AG04449 (cell line): ENCODE measurements around the gene PACRGL.

Experiments used
- CTCF ChIA-PET: fragments of 350-600 bp; formaldehyde crosslinking; extraction: SDS; loops from one replicate; lab custom pipeline; 2021; ENCODE audit warnings: antibody characterized with exemption; lab: Yijun Ruan, JAX
- POLR2A ChIA-PET: fragments of 400-600, 350-600 bp; formaldehyde crosslinking; extraction: SDS; loops from one replicate; lab custom pipeline; 2020; ENCODE audit warnings: antibody characterized with exemption, inconsistent platforms; lab: Yijun Ruan, JAX
- DNase-seq: peaks from one replicate; pipeline ENCODE4 v3.0.0-alpha.2; 2010; ENCODE audit warnings: low read depth, low spot score
- H3K4me3 ChIP-seq: 2 replicates; pipeline ENCODE4 v1.5.1; 2011; ENCODE audit warnings: low read depth, mild to moderate bottlenecking, control low read depth, low read length
- CTCF ChIP-seq: IDR thresholded peaks from one replicate; pipeline ENCODE4 v1.5.1; 2011; ENCODE audit warnings: mild to moderate bottlenecking, moderate library complexity, low read length, control low read depth, inconsistent platforms; ENCODE audit not compliant: insufficient read depth; ENCODE audit errors: missing control alignments

PACRGL gene

GRCh38 chr4:20681271-20681670 lies 19.0 kb upstream of the PACRGL start:
- POLR2A ChIA-PET: no interaction called here
- no peak for DNase-seq
- CTCF ChIA-PET: interaction anchor here (0.7 kb wide), 1 partner anchor 259 kb away, joined by 3 read pairs; no protein-coding TSS in a partner anchor
- no peak overlapping the region for H3K4me3 ChIP-seq
- no peak for TF ChIP-seq CTCF

GRCh38 chr4:20682853-20683252 lies 17.4 kb upstream of the PACRGL start:
- no peak overlapping the region for H3K4me3 ChIP-seq
- TF ChIP-seq CTCF: no peak
- CTCF ChIA-PET: interaction anchor here (0.6 to 3.0 kb wide), 7 partner anchors 8 to 1994 kb away, joined by 3 to 21 read pairs (median 3); no protein-coding TSS in a partner anchor
- DNase-seq: no peak
- POLR2A ChIA-PET: no interaction called here

GRCh38 chr4:20683766-20684165 lies 16.5 kb upstream of the PACRGL start:
- H3K4me3 ChIP-seq: no peak overlapping the region
- ChIA-PET CTCF (interaction anchor here (0.9 to 3.0 kb wide), 7 partner anchors 9 to 1995 kb away, joined by 3 to 21 read pairs (median 6); partner anchors contain the start of gene PACRGL), POLR2A (no interaction called here)
- no peak for DNase-seq
- TF ChIP-seq CTCF: no peak

GRCh38 chr4:20684852-20685763 lies 15.2 kb upstream of the PACRGL start:
- no peak for DNase-seq
- ChIA-PET POLR2A (no interaction called here), CTCF (interaction anchor here (0.6 to 3.0 kb wide), 29 partner anchors 8 to 1991 kb away, joined by 3 to 21 read pairs (median 4); partner anchors contain the start of genes PACRGL and SLIT2)
- peak; percentile 22 for TF ChIP-seq CTCF
- H3K4me3 ChIP-seq: no peak overlapping the region

- ChIA-PET CTCF (interaction anchor here (1.0 to 1.4 kb wide), 8 partner anchors 8 to 1464 kb away, joined by 3 to 5 read pairs (median 4); no protein-coding TSS in a partner anchor), POLR2A (interaction anchor here (0.6 to 0.9 kb wide), 3 partner anchors 12 to 294 kb away, joined by 3 to 4 read pairs (median 3); partner anchors contain the start of gene PACRGL)
- DNase-seq: peak; percentile 57
- no peak for TF ChIP-seq CTCF
- H3K4me3 ChIP-seq: no peak overlapping the region
Measured at GRCh38 chr4:20687864-20688263, 12.4 kb upstream of the PACRGL start.

- ChIA-PET CTCF (interaction anchor here (1.2 to 1.4 kb wide), 2 partner anchors 10 to 12 kb away, joined by 3 to 4 read pairs; no protein-coding TSS in a partner anchor), POLR2A (no interaction called here)
- no peak for DNase-seq
- no peak for TF ChIP-seq CTCF
- no peak overlapping the region for H3K4me3 ChIP-seq
Measured at GRCh38 chr4:20696815-20697214, 3.4 kb upstream of the PACRGL start.
